GM20431 (cell line): ENCODE results near the gene CCM2L.

Experiments used
- in situ Hi-C: fragments of 300-500 bp; cut with MseI, MboI; formaldehyde crosslinking; loops from one replicate; pipeline ENCODE4 v1.15.0; 2020; ENCODE audit warnings: low sequenced_read_pairs; ENCODE audit not compliant: unreplicated experiment

CCM2L gene

DNA sequence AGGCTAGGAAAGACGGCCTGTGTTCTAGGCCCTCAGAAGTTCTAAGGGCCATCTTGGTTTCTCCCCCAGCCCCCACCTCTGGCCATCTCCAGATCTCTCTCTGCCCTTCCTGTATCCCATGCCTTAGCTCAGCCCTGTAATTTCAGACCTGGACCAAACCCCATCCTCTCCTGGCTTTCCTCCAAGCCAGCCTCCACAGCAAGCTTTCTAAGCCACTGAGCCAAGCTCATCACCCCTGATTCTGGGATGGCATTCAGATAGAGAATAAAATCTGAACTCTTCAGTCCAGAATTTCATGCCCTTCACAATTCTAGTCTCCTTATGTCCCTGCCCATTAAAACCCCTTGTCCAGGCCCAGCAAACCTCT, 18.9 kb upstream of the CCM2L start:
- in situ Hi-C loops = no loop called here

DNA sequence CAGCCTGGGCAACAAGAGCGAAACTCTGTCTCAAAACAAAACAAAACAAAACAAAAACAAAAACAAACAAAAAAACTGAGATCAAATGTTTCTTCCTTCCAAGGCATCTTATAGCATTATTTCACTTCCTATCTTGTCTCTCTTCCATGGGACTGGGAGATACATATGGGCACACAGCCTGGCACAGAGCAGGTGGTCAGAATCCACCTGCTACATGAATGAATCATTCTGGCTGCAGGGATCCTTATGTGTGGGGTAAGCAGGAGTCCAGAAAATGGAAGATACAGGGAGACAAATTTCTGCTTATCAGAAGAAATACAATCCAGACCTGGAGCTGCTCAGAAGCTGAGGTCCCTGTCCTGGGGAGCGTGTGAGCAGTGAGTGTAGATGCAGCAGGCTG, 18.2 kb upstream of the CCM2L start:
- in situ Hi-C loops = no loop called here

DNA sequence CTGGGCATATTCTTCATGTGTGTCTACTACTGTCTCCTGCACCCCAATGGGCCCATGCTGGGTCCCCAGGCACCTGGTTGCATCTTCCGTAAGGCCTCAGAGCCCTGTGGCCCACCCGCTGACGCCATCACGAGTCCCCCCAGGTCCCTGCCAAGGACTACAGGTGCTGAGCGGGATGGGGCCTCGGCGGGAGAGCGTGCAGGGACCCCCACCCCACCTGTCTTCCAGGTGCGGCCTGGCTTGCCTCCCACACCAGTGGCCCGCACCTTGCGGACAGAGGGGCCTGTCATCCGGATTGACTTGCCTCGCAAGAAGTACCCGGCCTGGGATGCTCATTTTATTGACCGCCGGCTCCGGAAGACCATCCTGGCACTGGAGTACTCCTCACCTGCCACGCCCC, 13.2 kb upstream of the CCM2L start:
- in situ Hi-C loops = no loop called here

DNA sequence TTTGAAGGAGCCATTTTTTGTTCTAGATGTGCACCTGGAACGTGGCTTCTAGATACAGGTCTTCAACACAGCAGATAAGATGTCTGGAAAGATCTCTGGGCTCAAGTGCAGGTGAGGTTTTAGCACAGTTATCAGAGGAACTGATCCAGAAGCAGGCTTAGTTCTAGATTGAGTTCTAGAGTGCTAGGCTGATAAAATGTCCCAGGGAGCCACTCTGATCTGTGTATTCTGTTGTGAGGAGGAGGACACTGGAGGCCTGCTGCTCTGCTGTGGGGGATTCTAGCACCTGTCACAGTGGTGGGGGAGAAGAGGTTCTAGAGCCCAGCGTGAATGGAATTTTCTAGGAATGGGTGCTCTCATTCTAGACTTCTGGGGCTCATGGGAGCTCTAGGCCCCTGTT, 12.0 kb upstream of the CCM2L start:
- in situ Hi-C loops = no loop called here

DNA sequence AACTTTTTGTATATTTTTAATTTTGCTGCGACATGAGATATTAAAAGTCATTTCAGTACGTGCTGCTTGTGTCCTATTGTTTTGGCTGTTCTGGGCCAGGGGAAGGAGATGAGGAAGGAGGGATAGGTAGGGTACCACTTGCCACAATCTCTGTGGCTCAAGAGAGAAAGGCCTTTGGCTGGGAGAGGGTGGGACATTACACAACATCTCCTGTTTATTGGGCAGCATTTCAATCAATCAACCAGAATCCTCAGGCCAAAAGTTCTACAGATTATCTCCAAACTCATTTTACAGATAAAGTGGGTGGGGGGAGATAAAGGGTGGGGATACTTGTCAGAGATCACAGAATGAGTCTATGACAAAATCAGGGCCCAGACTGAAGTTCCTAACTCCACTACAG, 6.9 kb upstream of the CCM2L start:
- in situ Hi-C loops = no loop called here

DNA sequence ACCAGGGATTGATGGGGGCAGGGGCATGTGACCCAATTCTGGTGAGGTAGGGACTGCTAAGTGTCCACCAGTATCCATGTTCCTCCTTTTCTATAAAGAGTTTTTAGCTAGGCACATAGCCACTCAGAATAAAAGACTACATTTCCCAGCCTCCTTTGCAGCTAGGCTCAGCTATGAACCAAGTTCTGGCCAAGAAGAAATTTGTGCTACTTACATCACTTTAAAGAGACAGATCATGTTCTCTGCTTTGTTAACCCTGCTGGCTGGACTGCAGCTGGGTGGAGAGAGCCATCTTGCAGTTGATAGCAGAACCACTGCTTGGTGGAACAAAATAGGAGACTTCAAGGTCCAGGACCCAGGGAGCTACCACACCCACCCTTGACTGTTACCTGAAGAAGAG, 5.3 kb upstream of the CCM2L start:
- in situ Hi-C loops = no loop called here

DNA sequence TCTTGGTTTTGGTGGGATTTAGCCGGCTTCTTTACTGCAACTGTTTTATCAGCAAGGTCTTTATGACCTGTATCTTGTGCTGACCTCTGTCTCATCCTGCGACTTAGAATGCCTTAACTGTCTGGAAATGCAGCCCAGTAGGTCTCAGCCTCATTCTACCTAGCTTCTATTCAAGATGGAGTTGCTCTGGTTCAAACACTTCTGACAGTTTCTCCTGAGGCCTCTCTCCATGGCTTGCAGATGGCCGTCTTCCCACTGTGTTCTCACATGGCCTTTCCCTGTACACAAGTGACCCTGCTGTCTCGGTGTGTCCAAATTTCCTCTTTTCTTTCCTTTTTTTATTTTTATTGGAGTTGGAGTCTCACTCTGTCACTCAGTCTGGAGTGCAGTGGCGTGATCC, 4.2 kb upstream of the CCM2L start:
- in situ Hi-C loops = no loop called here

DNA sequence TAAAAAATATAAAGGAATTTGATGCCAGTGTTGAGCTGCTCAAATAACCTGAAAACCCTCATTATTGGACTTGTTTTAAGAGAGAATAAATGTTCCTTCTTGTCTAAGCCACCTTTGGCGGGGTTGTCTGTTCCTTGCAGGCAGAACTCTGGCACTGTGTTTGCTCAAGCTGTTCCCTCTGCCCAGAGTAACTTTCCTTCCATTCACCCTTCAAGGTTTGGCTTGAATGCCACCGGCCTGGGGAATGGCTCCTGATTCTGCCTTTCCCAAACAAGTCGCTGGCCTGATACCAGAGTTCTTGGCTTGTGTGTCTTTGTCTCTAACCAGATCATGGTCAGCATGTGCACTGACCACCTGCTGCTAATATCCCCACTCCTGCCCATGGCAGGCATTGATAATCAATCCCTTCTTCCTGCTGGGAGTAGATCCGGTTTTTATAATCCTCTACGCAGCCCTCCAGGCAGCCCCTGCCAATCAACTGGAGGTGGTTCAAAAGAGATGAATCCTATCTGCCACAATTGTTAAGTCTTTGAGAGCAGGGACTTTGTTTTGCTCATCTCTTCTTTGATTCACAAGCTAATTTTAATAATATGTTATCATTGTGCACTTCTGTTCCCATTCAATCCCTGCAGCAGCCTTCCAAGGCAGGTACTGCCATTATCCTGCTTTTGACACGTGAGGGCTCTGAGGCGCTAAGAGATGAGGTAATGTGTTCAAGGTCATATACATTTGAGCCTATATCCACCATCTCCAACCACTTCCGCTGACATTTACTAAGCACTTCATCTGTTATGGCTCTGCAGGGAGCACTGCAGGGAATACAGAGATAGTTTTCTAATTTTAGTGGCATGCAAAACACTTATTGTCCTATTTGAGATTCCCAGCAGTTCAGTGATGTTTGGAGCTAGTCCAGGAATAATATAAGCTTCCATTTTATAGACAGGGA, 3.1 kb upstream of the CCM2L start:
- in situ Hi-C loops = no loop called here

DNA sequence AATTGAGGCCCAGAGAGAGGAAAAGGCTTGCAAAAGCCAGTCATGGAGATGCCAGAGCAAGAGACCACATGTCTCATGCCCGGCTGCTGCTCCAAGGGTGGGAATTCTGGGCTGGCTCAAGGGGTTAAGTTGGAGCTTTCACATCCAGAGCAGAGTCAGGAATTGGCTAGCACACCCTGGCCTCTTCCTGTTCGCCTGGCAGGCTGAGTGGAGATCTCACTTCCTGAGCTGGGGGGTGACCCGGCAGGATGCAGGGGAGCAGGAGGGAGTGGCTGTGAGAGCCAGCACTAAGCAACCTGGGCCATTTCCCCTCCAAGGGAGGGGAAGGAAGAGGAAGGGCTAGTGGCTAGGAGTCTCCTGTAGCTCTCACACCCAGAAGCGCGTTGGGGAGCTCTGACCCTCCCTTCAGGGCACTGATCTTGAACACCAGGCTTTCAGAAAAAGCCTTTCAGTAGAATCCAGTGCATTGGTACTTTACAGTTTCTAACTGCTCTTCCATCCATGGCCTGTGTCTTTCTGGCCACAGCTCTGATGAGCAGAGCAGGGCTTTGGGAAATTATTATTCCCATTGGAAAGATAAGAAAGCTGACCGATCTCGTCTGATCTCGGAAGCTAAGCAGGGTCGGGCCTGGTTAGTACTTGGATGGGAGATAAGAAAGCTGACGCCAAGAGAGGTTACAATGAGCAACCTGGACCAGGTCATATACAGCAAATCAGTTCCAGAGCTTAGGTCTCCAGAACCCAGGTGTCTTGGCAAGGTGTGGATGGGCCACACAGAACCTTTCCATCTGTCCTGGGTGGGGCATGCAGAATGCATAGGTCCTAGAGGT, 2.2 kb upstream of the CCM2L start:
- in situ Hi-C loops = no loop called here

DNA sequence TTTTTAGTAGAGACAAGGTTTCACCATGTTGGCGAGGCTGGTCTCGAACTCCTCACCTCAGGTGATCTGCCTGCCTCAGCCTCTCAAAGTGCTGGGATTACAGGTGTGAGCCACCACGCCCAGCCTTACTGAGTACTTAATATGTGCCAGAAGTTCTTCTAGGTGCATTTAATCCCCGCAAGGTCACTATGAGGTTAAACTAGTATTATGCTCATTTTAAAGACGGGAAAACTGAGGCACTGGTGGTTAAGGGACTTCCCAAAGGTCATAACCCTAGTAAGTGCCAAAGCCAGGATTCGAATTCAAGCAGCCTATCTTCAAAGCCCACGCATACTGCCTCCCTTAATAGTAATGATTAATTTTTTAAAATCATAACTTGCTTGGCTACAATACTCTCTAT, 674 bp upstream of the CCM2L start:
- in situ Hi-C loops = no loop called here

DNA sequence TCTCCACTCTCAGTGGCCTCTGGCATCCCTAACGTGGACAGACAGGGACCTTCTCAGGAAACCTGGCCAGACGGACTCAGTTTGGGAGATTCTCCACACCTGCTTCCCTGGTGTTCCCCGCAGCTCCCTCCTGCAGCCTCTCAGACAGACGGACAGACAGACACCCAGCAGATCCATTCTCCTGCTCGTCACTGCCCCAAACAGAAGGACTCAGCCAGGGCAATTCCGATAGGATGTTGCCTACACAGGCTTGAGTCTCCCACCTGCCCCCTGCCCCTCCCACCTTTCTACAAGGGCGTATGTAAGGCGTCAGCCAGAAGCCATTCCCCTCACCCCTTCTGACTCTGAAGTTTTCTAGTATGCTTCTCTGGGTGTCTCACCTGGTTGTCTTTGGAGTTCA, 428 bp downstream of the CCM2L start:
- in situ Hi-C loops = no loop called here

DNA sequence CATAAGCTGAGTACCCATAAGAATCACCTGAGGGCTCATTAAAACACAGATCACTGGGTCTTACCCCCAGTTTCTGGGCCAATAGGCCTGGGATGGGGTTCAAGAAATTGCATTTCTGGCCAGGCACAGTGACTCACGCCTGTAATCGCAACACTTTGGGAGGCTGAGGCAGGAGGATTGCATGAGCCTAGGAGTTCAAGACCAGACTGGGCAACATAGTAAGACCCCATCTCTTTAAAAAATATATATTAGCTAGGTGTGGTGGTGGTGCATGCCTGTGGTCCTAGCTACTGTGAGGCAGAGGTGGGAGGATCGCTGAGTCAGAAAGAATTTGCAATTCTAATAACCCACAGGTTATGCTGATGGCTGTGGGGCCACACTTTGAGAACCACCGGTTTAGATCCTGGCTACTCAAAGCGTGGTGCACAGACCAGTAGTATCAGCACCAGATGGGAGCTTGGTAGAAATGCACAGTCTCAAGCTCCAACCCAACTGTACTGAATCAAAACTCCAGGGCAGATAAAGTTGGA, 2.0 kb downstream of the CCM2L start:
- in situ Hi-C loops = no loop called here

DNA sequence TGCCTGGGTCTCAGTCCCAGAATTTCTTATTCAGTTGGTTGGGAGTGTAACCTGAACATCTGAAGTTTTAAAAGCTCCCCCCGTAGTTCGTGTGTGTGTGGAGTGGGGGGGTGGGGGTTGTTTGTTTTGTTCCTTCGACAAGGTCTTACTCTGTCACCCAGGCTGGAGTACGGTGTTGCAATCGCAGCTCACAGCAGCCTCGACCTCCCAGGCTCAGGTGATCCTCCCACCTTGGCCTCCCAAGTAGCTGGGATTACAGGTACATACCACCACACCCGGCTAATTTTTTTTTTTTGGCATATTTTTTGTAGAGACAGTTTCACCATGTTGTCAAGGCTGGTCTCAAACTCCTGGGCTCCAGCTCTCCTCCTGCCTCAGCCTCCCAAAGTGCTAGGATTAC, 3.1 kb downstream of the CCM2L start:
- in situ Hi-C loops = no loop called here

DNA sequence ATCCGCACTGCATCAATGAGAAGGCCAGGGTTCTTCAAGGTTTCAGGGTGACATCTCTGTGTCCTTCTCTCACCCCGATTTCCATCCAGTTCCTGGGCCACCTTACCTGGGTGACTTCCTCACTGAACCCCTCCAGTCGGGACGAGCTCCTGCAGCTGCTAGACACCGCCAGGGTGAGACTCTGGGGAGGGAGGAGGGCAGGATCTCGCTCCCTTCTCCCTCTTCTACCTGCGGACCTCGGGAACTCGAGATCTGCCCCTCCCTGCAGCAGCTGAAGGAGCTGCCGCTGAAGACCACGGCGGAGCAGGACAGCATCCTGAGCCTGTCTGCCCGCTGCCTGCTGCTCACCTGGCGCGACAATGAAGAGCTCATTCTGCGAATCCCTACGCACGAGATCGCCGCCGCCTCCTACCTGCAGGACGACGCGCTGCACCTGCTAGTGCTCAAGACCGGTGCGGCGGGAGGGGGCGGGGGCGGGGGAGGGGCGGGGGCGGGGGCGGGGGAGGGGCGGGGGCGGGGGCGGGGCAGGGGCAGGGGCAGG, 7.5 kb downstream of the CCM2L start:
- in situ Hi-C loops = no loop called here

DNA sequence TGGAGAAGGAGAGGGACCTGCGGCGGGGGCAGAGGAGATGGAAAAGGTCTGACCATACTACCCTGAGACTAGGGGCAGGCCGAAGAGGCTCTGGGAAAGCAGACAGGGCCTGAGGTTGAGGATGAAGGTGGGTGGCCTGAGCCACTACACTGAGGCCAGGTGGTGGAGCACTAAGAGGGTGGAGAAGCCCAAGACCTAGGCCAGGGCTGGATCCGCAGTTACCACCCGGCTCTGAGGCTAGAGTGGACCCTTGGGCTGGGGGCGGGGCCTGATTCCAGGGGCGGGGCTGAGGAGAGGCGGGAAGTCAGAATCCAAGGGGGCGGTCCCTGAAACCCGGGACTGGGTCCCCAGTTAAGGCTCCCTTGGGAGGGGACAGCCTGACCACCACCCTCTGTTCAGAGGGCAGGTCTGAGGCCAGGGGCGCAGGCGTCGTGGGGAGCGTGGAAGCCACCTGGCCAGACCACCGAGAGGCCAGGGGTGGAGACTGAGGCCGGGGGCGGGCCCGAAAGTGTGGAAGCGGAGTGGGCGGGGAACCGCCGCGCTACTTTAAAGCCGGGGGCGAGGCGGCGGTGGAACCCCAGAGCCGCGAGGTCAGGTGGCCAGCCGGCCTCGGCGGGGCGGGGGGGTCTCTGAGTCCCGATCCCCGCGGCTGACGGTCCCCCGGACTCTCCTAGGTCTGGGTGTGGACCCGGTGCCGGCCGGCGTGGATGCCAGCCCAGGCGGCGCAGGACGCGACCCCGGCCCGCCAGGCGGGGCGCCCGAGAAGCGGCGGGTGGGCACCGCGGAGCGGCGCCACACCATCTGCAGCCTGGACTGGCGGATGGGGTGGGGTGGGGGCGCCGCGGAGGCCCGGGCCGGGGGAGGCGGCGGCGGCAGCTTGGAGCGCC, 8.3 kb downstream of the CCM2L start:
- in situ Hi-C loops = no loop called here

DNA sequence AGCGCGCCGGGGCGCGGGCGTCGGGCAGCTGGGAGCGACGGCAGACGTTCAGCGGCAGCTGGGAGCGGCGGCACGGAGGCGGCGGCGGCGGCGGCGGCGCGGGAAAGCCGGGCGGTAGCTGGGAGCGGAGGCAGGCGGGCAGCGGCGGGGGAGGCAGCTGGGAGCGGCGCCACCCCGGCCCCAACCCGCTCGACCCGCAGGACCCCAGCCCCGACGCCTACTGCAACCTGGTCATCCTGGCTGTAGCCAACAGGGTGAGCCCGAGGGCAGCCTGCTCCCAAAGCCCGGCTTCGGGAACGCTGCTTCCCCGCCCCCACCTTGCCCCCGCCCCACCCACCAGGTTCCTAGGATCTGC, 8.9 kb downstream of the CCM2L start:
- in situ Hi-C loops = no loop called here

DNA sequence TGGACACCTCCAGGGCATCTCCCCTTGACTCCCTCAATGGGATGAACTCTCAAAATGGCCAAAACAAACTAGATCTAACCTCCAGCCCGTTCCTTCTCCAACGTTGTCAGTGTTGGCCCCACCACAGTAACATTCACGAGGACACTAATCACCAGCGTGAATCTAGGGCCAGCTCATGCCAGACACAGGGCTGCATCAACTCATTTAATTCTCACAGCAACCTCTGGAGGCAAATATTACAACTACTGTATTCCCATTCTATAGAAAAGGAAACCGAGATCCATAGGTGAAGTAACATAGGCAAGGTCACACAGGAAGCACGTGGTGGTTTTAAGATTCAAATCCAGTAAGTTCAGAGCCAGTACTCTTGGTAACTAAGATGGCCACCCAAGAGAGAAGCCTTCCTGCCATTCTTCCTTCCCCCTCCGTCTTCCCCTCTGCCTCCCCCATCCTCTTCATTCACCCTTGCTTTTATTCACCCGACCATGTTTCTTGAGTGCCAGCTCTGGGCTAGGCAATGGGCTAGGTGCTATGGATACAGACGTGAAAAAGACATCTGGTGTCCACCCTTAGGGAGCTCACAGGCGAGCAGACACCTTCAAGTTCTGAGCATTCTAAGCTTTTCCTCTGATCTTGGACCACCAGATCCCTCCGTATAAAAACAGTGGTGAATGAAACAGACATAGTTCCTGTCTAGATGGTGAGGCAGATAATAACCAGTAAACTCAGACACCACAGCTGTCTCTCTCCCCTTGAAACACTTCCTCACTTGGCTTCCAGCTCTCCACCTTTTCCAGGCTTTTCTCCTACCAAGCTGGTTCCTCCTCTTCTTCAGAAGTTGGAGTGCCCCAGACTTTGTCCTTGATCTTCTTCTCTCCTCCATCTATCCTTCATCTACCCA, 9.6 kb downstream of the CCM2L start:
- in situ Hi-C loops = no loop called here

DNA sequence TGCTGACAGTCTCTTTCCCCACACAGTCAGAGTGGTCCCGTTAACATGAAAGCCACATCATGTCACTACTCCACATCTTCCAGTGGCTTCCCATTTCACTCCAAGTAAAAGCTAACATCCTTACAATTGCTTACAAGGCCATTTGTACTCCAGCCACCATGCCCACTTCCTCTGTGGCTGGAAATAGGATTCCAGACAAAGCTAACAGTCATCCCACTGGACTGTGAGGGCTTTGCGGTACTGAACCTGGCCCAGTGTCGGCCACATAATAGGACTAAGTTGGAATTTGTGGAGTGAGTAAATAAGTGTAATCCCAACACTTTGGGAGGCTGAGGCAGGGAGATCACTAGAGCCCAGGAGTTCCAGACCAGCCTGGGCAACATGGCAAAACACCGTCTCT, 10.9 kb downstream of the CCM2L start:
- in situ Hi-C loops = no loop called here

DNA sequence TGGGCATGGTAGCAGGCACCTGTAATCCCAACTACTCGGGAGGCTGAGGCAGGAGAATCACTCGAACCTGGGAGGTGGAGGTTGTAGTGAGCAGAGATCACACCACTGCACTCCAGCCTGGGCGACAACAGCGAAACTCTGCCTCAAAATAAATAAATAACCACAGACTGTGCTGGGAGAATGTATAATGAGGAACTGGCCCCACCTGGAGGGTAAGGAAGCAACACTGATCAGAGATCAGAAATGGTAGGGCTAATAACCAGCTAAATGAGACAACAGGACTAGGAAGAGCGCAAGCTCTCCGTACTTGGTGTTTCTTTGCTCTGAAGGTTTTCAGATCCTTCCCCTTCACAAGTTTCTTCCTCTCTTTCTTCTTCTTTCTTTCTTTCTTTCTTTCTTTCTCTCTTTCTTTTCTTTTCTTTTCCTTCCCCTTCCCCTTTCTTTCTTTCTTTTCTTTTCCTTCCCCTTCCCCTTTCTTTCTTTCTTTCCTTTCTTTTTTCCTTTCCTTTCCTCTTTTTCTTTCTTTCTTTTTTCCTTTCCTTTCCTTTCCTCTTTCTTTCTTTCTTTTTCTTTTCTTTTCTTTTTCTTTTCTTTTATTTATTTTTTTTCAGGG, 14.6 kb downstream of the CCM2L start:
- in situ Hi-C loops = no loop called here
